ENCODE data around the gene DAB1.

Gene DAB1

GRCh38 chr1:56993475-56993874, 430.4 kb downstream of the DAB1 start:
- no peak for DNase-seq (ENCODE audit: low read depth)
- TF ChIP-seq CTCF (IDR thresholded peaks at IDR 0.05; ENCODE audit: control insufficient read depth, insufficient read depth, low read depth, low read length, missing control alignments) = no peak
- no peak overlapping the region for H3K4me3 ChIP-seq (ENCODE audit: control insufficient read depth, low read depth, low read length)

GRCh38 chr1:56992318-56993125, 431.3 kb downstream of the DAB1 start:
- DNase-seq (ENCODE audit: low read depth) = no peak
- no peak overlapping the region for H3K4me3 ChIP-seq (ENCODE audit: control insufficient read depth, low read depth, low read length)
- TF ChIP-seq CTCF (IDR thresholded peaks at IDR 0.05; ENCODE audit: control insufficient read depth, insufficient read depth, low read depth, low read length, missing control alignments) = no peak

GRCh38 chr1:56991576-56991975, 432.3 kb downstream of the DAB1 start:
- no peak for DNase-seq (ENCODE audit: low read depth)
- no peak for TF ChIP-seq CTCF (IDR thresholded peaks at IDR 0.05; ENCODE audit: control insufficient read depth, insufficient read depth, low read depth, low read length, missing control alignments)
- H3K4me3 ChIP-seq (ENCODE audit: control insufficient read depth, low read depth, low read length) = no peak overlapping the region

- H3K4me3 ChIP-seq (ENCODE audit: control insufficient read depth, low read depth, low read length) = no peak overlapping the region
- TF ChIP-seq CTCF (IDR thresholded peaks at IDR 0.05; ENCODE audit: control insufficient read depth, insufficient read depth, low read depth, low read length, missing control alignments) = no peak
These were observed 437.5 kb downstream of the DAB1 start for GRCh38 chr1:56986397-56986796.

GRCh38 chr1:56985857-56986256, 438.0 kb downstream of the DAB1 start:
- H3K4me3 ChIP-seq (ENCODE audit: control insufficient read depth, low read depth, low read length) = no peak overlapping the region
- TF ChIP-seq CTCF (IDR thresholded peaks at IDR 0.05; ENCODE audit: control insufficient read depth, insufficient read depth, low read depth, low read length, missing control alignments) = no peak
- DNase-seq (ENCODE audit: low read depth) = no peak

More at GRCh38 chr1:56986397-56986796, 437.5 kb downstream of the DAB1 start:
- DNase-seq (ENCODE audit: low read depth) = no peak

GRCh38 chr1:56983484-56983883, 440.4 kb downstream of the DAB1 start:
- H3K4me3 ChIP-seq (ENCODE audit: control insufficient read depth, low read depth, low read length) = no peak overlapping the region
- TF ChIP-seq CTCF (IDR thresholded peaks at IDR 0.05; ENCODE audit: control insufficient read depth, insufficient read depth, low read depth, low read length, missing control alignments) = no peak
- DNase-seq (ENCODE audit: low read depth) = no peak
